ENCODE results near the gene CTRB1.
"Not testable (repeated sequence)": the region's sequence is repeated elsewhere in the genome, so short reads cannot be mapped to it uniquely, and the experiment has no call there.

The CTRB1 gene

GRCh38 chr16:75271441-75272096 lies 52.8 kb downstream of the CTRB1 start:
- DNase-seq (ENCODE audit: low spot score): no peak

- DNase-seq (ENCODE audit: low spot score): no peak
Observed at GRCh38 chr16:75272097-75272551, 53.3 kb downstream of the CTRB1 start.

GRCh38 chr16:75272629-75273028 lies 53.8 kb downstream of the CTRB1 start:
- not testable (repeated sequence) for DNase-seq (ENCODE audit: low spot score)

DNA sequence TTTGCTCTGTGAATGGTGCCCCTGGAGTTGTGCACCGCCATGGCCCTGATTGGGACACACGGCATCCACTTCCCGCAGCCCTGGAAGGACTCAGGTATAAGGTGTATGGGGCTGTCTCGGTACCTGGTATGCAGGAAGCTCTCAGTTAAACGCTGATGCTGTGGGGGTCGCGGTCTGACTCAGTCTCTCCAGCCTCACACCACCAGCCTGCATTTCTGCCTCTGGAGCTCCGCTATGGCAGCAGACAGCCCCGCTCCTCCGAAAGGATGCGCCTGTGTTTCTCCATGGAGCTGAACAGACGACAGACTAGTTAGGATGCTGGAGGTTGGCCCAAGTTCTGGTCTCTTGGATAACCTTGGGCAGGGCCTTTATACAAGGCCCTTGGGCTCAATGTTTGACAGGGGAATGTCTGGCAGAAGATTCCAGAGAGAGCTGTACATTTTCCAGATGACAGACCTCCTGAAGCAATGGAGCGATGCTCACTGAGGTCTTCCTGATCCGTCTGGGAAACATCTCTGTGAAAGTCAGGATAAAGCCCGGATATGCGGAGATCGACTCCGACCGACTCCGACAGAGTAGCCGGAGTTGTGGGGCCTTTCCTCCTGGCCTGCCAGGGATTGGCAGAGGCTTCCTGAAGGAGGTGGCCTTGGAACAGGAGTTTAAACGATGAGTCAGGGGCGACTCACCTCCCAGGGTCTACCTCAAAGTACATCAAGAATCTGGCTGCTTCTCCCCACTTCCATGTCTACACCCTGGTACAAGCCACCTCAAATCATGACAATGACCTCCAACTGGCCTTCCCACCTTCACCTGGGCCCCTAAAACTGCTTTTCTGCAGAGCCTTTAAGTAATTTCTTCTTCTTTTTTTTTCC lies 54.5 kb downstream of the CTRB1 start:
- no peak for DNase-seq (ENCODE audit: low spot score)
